Eye (tissue), 1 donor: ENCODE data around the gene PCDHGB1.
"Not testable (repeated sequence)": the region's sequence is repeated elsewhere in the genome, so short reads cannot be mapped to it uniquely, and the experiment has no call there.

Source experiments
- DNase-seq: peaks from one replicate; pipeline ENCODE4 v3.0.0-alpha.2; 2015

PCDHGB1 gene

GRCh38 chr5:141384471-141385267 is 34.8 kb downstream of the PCDHGB1 start:
- DNase-seq = no peak

- DNase-seq = peak; percentile 22
Measured at GRCh38 chr5:141387557-141388311, 37.8 kb downstream of the PCDHGB1 start, which contains the start of gene PCDHGB4. Gene PCDHGB4, plus strand, starts transcription at chr5:141387698. Its CDS starts 187 bp downstream, at chr5:141387885.

- DNase-seq = no peak
Measured at GRCh38 chr5:141388661-141389060, 38.8 kb downstream of the PCDHGB1 start.

- no peak for DNase-seq
Measured at GRCh38 chr5:141389153-141390042, 39.5 kb downstream of the PCDHGB1 start.

DNA sequence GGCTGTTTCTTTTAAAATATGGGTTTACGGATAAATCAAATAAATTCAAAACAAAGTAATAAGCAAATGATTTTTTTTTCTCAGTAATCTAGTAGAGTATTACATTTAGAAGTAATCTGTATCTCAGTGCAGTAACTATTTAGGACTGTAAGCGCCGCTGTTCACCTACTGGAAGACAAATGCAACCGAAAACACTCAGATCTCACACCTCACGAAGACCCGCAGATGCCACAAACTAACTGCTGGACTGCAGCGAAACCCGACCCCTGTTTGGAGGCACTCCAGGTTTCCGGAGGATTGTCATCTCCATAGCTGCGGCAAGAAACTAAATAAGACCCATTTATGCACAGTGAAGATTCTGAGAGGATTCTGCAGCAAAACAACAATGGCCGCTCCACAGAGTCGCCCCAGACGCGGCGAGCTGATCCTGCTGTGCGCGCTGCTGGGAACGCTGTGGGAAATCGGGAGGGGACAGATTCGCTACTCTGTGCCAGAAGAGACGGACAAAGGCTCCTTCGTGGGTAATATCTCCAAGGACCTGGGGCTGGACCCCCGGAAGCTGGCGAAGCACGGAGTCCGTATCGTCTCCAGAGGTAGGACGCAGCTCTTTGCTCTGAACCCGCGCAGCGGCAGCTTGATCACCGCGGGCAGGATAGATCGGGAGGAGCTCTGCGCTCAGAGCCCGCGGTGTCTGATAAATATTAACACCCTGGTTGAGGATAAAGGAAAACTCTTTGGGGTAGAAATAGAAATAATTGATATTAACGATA is 42.7 kb downstream of the PCDHGB1 start, which contains the start of gene PCDHGA8:
PCDHGA8 (plus strand) TSS at position 205 of the 770 bp plus-strand sequence; CDS start at position 386, 181 bp downstream.
- DNase-seq = no peak

DNA sequence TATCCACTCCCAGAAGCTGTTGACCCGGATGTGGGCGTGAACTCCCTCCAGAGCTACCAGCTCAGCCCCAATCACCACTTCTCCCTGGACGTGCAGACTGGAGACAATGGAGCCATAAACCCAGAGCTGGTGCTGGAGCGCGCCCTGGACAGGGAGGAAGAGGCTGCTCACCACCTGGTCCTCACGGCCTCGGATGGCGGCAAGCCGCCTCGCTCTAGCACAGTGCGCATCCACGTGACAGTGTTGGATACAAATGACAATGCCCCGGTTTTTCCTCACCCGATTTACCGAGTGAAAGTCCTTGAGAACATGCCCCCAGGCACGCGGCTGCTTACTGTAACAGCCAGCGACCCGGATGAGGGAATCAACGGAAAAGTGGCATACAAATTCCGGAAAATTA is 43.4 kb downstream of the PCDHGB1 start:
- no peak for DNase-seq

- DNase-seq = not testable (repeated sequence)
Measured at GRCh38 chr5:141394401-141395187, 44.7 kb downstream of the PCDHGB1 start.

- DNase-seq = peak; percentile 34
Measured at GRCh38 chr5:141397756-141398551, 48.1 kb downstream of the PCDHGB1 start, which contains the start of gene PCDHGB5. Gene PCDHGB5, plus strand, starts transcription at chr5:141397947. Its CDS starts 181 bp downstream, at chr5:141398128.

GRCh38 chr5:141398608-141399007 is 48.7 kb downstream of the PCDHGB1 start:
- no peak for DNase-seq

DNA sequence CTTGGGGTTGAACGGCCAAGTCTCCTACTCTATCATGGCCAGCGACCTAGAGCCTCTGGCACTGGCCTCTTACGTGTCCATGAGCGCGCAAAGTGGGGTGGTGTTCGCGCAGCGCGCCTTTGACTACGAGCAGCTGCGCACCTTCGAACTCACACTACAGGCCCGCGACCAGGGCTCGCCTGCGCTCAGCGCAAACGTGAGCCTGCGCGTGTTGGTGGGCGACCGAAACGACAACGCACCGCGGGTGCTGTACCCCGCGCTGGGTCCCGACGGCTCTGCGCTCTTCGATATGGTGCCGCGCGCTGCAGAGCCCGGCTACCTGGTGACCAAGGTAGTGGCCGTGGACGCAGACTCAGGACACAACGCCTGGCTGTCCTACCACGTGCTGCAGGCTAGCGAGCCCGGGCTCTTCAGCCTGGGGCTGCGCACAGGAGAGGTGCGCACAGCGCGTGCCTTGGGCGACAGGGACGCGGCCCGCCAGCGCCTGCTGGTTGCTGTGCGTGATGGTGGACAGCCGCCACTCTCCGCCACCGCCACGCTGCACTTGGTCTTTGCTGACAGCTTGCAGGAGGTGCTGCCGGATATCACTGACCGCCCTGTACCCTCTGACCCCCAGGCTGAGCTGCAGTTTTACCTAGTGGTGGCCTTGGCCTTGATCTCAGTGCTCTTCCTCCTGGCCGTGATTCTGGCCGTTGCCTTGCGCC is 49.8 kb downstream of the PCDHGB1 start:
- DNase-seq = no peak
